Upper lobe of right lung (tissue), 1 donor: ENCODE data around the gene ADAMTS12. TPM values are rescaled to one million over a fixed set of nuclear protein-coding genes. Genes with fewer than 3 reads are reported as not detected.

Experiments used
- ATAC-seq: fragments of 200-7000 bp; cut with Tn5 transposase; one replicate; pipeline ENCODE4 v1.9.1; 2020; ENCODE audit warnings: mild to moderate bottlenecking, moderate library complexity
- DNase-seq: peaks from one replicate; pipeline ENCODE4 v3.0.0-alpha.2; 2020
- H3K27ac ChIP-seq: fragments of 200-600 bp; one replicate; pipeline ENCODE4 v1.8.0; 2022
- H3K27me3 ChIP-seq: fragments of 200-600 bp; one replicate; pipeline ENCODE4 v1.8.0; 2022; ENCODE audit warnings: mild to moderate bottlenecking
- H3K36me3 ChIP-seq: fragments of 200-600 bp; one replicate; pipeline ENCODE4 v1.8.0; 2022
- H3K4me1 ChIP-seq: fragments of 200-600 bp; one replicate; pipeline ENCODE4 v1.8.0; 2022
- H3K4me3 ChIP-seq: fragments of 200-600 bp; one replicate; pipeline ENCODE4 v1.8.0; 2022; ENCODE audit warnings: mild to moderate bottlenecking
- H3K9me3 ChIP-seq: fragments of 200-600 bp; one replicate; pipeline ENCODE4 v1.8.0; 2022
- intact Hi-C: fragments of 100-400 bp; cut with DNase I; formaldehyde crosslinking; loops from one replicate; pipeline ENCODE4 v1.11.0; 2022
- total RNA-seq: library from RNA; stranded (reverse); fragmentation: NEBNext Ultra II Directional; extraction: Animal tissue kit (Norgen Biotek cat#: 25700); gene quantifications from one replicate; pipeline ENCODE4 v1.2.1, GENCODE V29; 2021
- TF ChIP-seq, protein P1 (sequence below): fragments of 200-600 bp; IDR thresholded peaks from one replicate; pipeline ENCODE4 v1.8.0; 2022; ENCODE audit warnings: antibody characterized with exemption
- donor health status: DM: no; HTN: yes; CAD: no; lungs with severe emphysema.

The ADAMTS12 gene
- total RNA-seq, 1 donor from 2014 or later = 11.2 TPM

GRCh38 chr5:33489481-33490067 lies 402.2 kb downstream of the ADAMTS12 start:
- H3K27me3 ChIP-seq = no peaks in the 10 kb centered on the region
- intact Hi-C loops = no loop called here

DNA sequence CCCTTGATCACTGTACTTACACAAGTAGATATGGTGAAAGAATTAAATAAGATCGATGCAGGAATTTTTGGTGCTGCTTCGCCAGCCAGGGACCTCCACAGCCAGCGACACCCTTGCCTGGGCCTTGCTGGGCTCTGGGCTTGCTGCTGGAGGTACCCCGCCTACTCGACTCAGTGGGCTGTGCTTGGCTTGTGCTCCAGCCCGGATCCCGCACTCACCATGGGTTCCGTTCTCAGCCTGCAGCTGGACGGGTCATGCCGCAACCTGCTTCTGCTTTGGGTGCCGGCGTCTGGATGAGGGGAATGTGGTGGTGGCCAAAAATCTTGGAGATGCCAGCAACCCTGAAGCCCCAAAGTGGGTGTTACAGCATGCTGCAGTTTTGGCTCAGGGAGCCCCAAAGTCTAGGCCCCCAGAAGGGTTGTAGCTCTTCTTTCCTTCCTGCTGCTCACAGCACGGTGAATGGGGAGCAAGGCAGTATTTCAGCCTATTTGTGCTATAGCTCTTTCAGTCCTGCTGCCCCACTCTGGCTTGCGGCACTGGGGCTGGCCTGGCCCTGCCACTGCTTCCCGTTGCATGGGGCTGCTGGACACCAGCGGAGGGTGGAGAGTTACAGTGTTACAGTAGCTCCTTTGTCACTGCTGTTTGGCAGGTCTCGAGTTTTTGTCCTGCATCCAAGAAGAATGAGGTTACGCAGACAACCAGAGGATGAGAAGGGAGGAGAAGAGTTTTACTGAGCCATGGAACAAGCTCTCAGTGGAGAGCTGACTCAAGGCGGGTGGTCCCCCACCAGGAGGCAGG lies 403.0 kb downstream of the ADAMTS12 start:
- H3K27ac ChIP-seq = no peak overlapping the region
- no peaks in the 10 kb centered on the region for H3K36me3 ChIP-seq
- intact Hi-C loops = no loop called here
- no peaks in the 10 kb centered on the region for H3K4me1 ChIP-seq
- DNase-seq (no peak), ATAC-seq (no peak)
- H3K4me3 ChIP-seq = no peak overlapping the region
- no peaks in the 10 kb centered on the region for H3K27me3 ChIP-seq
- H3K9me3 ChIP-seq = no peaks in the 10 kb centered on the region
- TF ChIP-seq, protein P1, sequence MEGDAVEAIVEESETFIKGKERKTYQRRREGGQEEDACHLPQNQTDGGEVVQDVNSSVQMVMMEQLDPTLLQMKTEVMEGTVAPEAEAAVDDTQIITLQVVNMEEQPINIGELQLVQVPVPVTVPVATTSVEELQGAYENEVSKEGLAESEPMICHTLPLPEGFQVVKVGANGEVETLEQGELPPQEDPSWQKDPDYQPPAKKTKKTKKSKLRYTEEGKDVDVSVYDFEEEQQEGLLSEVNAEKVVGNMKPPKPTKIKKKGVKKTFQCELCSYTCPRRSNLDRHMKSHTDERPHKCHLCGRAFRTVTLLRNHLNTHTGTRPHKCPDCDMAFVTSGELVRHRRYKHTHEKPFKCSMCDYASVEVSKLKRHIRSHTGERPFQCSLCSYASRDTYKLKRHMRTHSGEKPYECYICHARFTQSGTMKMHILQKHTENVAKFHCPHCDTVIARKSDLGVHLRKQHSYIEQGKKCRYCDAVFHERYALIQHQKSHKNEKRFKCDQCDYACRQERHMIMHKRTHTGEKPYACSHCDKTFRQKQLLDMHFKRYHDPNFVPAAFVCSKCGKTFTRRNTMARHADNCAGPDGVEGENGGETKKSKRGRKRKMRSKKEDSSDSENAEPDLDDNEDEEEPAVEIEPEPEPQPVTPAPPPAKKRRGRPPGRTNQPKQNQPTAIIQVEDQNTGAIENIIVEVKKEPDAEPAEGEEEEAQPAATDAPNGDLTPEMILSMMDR = no peak

More at GRCh38 chr5:33489481-33490067, 402.2 kb downstream of the ADAMTS12 start:
- TF ChIP-seq, protein P1 = no peak
- no peak overlapping the region for H3K4me3 ChIP-seq
- DNase-seq (no peak), ATAC-seq (no peak)
- no peak overlapping the region for H3K27ac ChIP-seq
- H3K9me3 ChIP-seq = no peaks in the 10 kb centered on the region
- H3K4me1 ChIP-seq = no peaks in the 10 kb centered on the region
- H3K36me3 ChIP-seq = no peaks in the 10 kb centered on the region

GRCh38 chr5:33487236-33487635 lies 404.6 kb downstream of the ADAMTS12 start:
- no peak for ATAC-seq
- Histone ChIP-seq H3K36me3 (no peaks in the 10 kb centered on the region), H3K27me3 (no peaks in the 10 kb centered on the region), H3K9me3 (no peaks in the 10 kb centered on the region), H3K27ac (no peak overlapping the region), H3K4me1 (no peaks in the 10 kb centered on the region), H3K4me3 (no peak overlapping the region)
- intact Hi-C loops = no loop called here
- TF ChIP-seq, protein P1 = no peak
- DNase-seq = no peak

- intact Hi-C loops = no loop called here
- H3K36me3 ChIP-seq = no peaks in the 10 kb centered on the region
Measured at GRCh38 chr5:33482335-33482734, 409.5 kb downstream of the ADAMTS12 start.

DNA sequence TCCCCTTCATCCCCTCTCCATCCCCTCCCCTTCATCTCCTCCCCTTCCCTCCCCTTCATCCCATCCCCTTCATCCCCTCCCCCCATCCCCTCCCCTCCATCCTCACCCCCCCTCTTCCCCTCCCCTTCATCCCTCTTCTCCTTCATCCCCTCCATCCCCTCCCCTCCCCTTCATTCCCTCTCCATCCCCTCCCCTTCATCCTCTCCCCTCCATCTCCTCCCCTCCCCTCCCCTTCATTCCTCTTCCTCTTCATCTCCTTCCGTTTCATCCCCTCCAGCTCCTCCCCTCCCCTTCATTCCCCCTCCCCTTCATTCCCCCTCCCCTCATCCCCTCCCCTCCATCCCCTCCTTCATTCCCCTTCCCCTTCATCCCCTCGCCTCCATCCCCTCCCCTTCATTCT lies 410.9 kb downstream of the ADAMTS12 start:
- H3K27me3 ChIP-seq = no peaks in the 10 kb centered on the region
- TF ChIP-seq, protein P1 = no peak
- H3K27ac ChIP-seq = no peak overlapping the region
- intact Hi-C loops = no loop called here
- H3K4me3 ChIP-seq = no peak overlapping the region
- DNase-seq (no peak), ATAC-seq (no peak)
- H3K4me1 ChIP-seq = no peaks in the 10 kb centered on the region
- H3K36me3 ChIP-seq = peaks cover 4% of the 10 kb centered on the region
- no peaks in the 10 kb centered on the region for H3K9me3 ChIP-seq

More at GRCh38 chr5:33482335-33482734, 409.5 kb downstream of the ADAMTS12 start:
- DNase-seq (no peak), ATAC-seq (no peak)
- no peak overlapping the region for H3K4me3 ChIP-seq
- H3K27ac ChIP-seq = no peak overlapping the region
- no peaks in the 10 kb centered on the region for H3K27me3 ChIP-seq
- no peaks in the 10 kb centered on the region for H3K4me1 ChIP-seq
- no peaks in the 10 kb centered on the region for H3K9me3 ChIP-seq
- TF ChIP-seq, protein P1 = no peak
